ENCODE measurements around the gene IL36RN. TPM values are rescaled to one million over a fixed set of nuclear protein-coding genes. Genes with fewer than 3 reads are reported as not detected.

Gene IL36RN
- total RNA-seq, 2 experiments from 2014 or later, result not detected

- Mint-ChIP-seq H3K9me3 (peaks cover 22% of the 10 kb centered on the region), H3K4me1 (ENCODE audit: low read depth) (peaks cover 8% of the 10 kb centered on the region), H3K4me3 (no peak overlapping the region), H3K36me3 (ENCODE audit: low read depth) (peaks cover 9% of the 10 kb centered on the region), H3K27me3 (peaks cover 2% of the 10 kb centered on the region), H3K27ac (no peak overlapping the region)
- DNase-seq (no peak), ATAC-seq (no peak)
- POLR2A ChIA-PET, result interaction anchor here (1.0 kb wide), 1 partner anchor 9 kb away, joined by 4 read pairs; no protein-coding TSS in a partner anchor
- CTCF ChIA-PET, result interaction anchor here (1.2 kb wide), 1 partner anchor 34 kb away, joined by 5 read pairs; no protein-coding TSS in a partner anchor
- intact Hi-C loops (cut with micrococcal nuclease), result no loop called here
- peak; percentile 38 for TF ChIP-seq CTCF (IDR thresholded peaks at IDR 0.05)
Measured at GRCh38 chr2:113050921-113051895, 7.8 kb upstream of the IL36RN start.

- ATAC-seq (no peak), DNase-seq (no peak)
- CTCF ChIA-PET, result no interaction called here
- intact Hi-C loops (cut with micrococcal nuclease), result no loop called here
- Mint-ChIP-seq H3K9me3 (peaks cover 24% of the 10 kb centered on the region), H3K36me3 (ENCODE audit: low read depth) (peaks cover 9% of the 10 kb centered on the region), H3K27me3 (no peaks in the 10 kb centered on the region), H3K4me3 (no peak within 1 kb of the TSS), H3K4me1 (ENCODE audit: low read depth) (peaks cover 15% of the 10 kb centered on the region), H3K27ac (no peak within 1 kb of the TSS)
- no peak for TF ChIP-seq CTCF (IDR thresholded peaks at IDR 0.05)
- POLR2A ChIA-PET, result no interaction called here
Measured at GRCh38 chr2:113052396-113052917, 6.5 kb upstream of the IL36RN start, which contains the start of gene IL36B. IL36B (minus strand) TSS chr2:113052867.

GRCh38 chr2:113053666-113054065, 5.3 kb upstream of the IL36RN start:
- H3K9me3 Mint-ChIP-seq, result peaks cover 24% of the 10 kb centered on the region
- no peak for TF ChIP-seq CTCF (IDR thresholded peaks at IDR 0.05)
- peaks cover 15% of the 10 kb centered on the region for H3K4me1 Mint-ChIP-seq (ENCODE audit: low read depth)
- no peak overlapping the region for H3K27ac Mint-ChIP-seq
- no peaks in the 10 kb centered on the region for H3K27me3 Mint-ChIP-seq
- POLR2A ChIA-PET, result no interaction called here
- intact Hi-C loops (cut with micrococcal nuclease), result no loop called here
- CTCF ChIA-PET, result interaction anchor here (1.3 kb wide), 1 partner anchor 27 kb away, joined by 4 read pairs; no protein-coding TSS in a partner anchor
- H3K4me3 Mint-ChIP-seq, result no peak overlapping the region
- peak; percentile 17 for ATAC-seq
- DNase-seq, result no peak
- peaks cover 9% of the 10 kb centered on the region for H3K36me3 Mint-ChIP-seq (ENCODE audit: low read depth)

GRCh38 chr2:113054066-113054465, 4.9 kb upstream of the IL36RN start:
- Mint-ChIP-seq H3K27ac (no peak overlapping the region), H3K27me3 (no peaks in the 10 kb centered on the region), H3K9me3 (peaks cover 24% of the 10 kb centered on the region), H3K4me1 (ENCODE audit: low read depth) (peaks cover 15% of the 10 kb centered on the region), H3K4me3 (no peak overlapping the region), H3K36me3 (ENCODE audit: low read depth) (peaks cover 9% of the 10 kb centered on the region)
- intact Hi-C loops (cut with micrococcal nuclease), result no loop called here
- DNase-seq (no peak), ATAC-seq (peak; percentile 13)
- POLR2A ChIA-PET, result no interaction called here
- CTCF ChIA-PET, result interaction anchor here (1.3 kb wide), 1 partner anchor 26 kb away, joined by 4 read pairs; no protein-coding TSS in a partner anchor
- no peak for TF ChIP-seq CTCF (IDR thresholded peaks at IDR 0.05)

- ATAC-seq, result peak; percentile 76
Measured at GRCh38 chr2:113056521-113056920, 2.5 kb upstream of the IL36RN start.

More at GRCh38 chr2:113056521-113056920, 2.5 kb upstream of the IL36RN start:
- Mint-ChIP-seq H3K27ac (peak overlapping the region; percentile 17), H3K9me3 (peaks cover 22% of the 10 kb centered on the region), H3K36me3 (ENCODE audit: low read depth) (peaks cover 9% of the 10 kb centered on the region), H3K4me3 (no peak overlapping the region), H3K27me3 (no peaks in the 10 kb centered on the region), H3K4me1 (ENCODE audit: low read depth) (peaks cover 15% of the 10 kb centered on the region)
- DNase-seq, result peak; percentile 10
- intact Hi-C loops (cut with micrococcal nuclease), result no loop called here
- CTCF ChIA-PET, result interaction anchor here (0.8 to 1.8 kb wide), 4 partner anchors 19 to 307 kb away, joined by 3 read pairs; no protein-coding TSS in a partner anchor
- POLR2A ChIA-PET, result no interaction called here
- no peak for TF ChIP-seq CTCF (IDR thresholded peaks at IDR 0.05)
